GM23248 (cell line): ENCODE results near the gene EFL1.
"Not testable (repeated sequence)": the region's sequence is repeated elsewhere in the genome, so short reads cannot be mapped to it uniquely, and the experiment has no call there.

Experiments
- EZH2 ChIP-seq: fragments of 200-600 bp; sonication (generic); IDR thresholded peaks from 2 replicates; pipeline ENCODE4 v1.6.1; 2018; ENCODE audit warnings: antibody characterized with exemption, mild to moderate bottlenecking; ENCODE audit not compliant: insufficient read depth, poor library complexity, severe bottlenecking
- EZH2phosphoT487 ChIP-seq: fragments of 200-600 bp; sonication (generic); IDR thresholded peaks from 2 replicates; pipeline ENCODE4 v1.6.1; 2018; ENCODE audit warnings: antibody characterized with exemption, moderate library complexity, mild to moderate bottlenecking, low read depth; ENCODE audit not compliant: insufficient read depth

DNA sequence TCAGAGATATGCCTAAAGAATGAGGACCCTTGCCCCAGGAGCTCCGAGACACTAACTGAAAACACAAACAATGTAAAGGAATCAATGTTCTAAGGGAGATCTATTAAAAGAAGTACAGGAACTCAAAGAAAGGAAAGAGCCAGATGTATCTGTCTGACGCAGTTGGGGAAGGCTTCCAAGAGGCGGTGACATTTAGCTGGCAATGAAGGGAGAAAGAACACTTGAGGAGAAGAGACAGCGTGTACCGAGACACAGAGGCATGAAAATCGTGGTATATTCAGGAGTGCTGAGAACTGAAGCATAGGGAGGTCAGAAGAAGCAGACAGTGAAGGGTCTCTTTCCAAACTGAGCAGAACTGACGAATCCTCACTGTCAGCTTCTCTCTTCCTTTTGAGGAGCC, 66.7 kb downstream of the EFL1 start:
- TF ChIP-seq EZH2, EZH2phosphoT487: not testable (repeated sequence)
